Choroid plexus epithelial cell (primary cell): Measurements from ENCODE around the gene NCS1.

Experiments used
- DNase-seq: peaks from one replicate; pipeline ENCODE4 v3.0.0-alpha.2; 2010; ENCODE audit warnings: low read depth
- H3K4me3 ChIP-seq: 2 replicates; pipeline ENCODE4 v1.5.1; 2011; ENCODE audit warnings: low read depth, mild to moderate bottlenecking, control low read depth, low read length, moderate library complexity
- CTCF ChIP-seq: conservative IDR thresholded peaks from 2 replicates; pipeline ENCODE4 v1.5.1; 2011; ENCODE audit warnings: low read depth, mild to moderate bottlenecking, control low read depth, inconsistent platforms, low read length, moderate library complexity

The NCS1 gene

GRCh38 chr9:130172161-130172857 lies at the start of gene NCS1:
TSS of gene NCS1 (plus strand) at chr9:130172404. CDS start at chr9:130172664, 260 bp downstream.
- peak within 1 kb of the TSS; percentile 65 for H3K4me3 ChIP-seq
- DNase-seq = peak; percentile 68
- no peak for TF ChIP-seq CTCF

- DNase-seq = no peak
- TF ChIP-seq CTCF = no peak
- H3K4me3 ChIP-seq = no peak overlapping the region
These were observed 49.7 kb upstream of the NCS1 start for GRCh38 chr9:130122456-130122855.

- DNase-seq = no peak
- H3K4me3 ChIP-seq = no peak overlapping the region
- no peak for TF ChIP-seq CTCF
These were observed 47.9 kb upstream of the NCS1 start for GRCh38 chr9:130124085-130124860.

GRCh38 chr9:130126721-130127433 lies 45.3 kb upstream of the NCS1 start:
- no peak overlapping the region for H3K4me3 ChIP-seq
- no peak for TF ChIP-seq CTCF
- DNase-seq = no peak

- peak; percentile 32 for DNase-seq
- H3K4me3 ChIP-seq = no peak overlapping the region
- TF ChIP-seq CTCF = no peak
These were observed 44.0 kb upstream of the NCS1 start for GRCh38 chr9:130128251-130128650.

GRCh38 chr9:130128733-130129431 lies 43.3 kb upstream of the NCS1 start:
- TF ChIP-seq CTCF = peak; percentile 1
- no peak overlapping the region for H3K4me3 ChIP-seq
- DNase-seq = peak; percentile 94
